Measurements from ENCODE around the gene GNAT1. TPM values are rescaled to one million over a fixed set of nuclear protein-coding genes. Genes with fewer than 3 reads are reported as not detected.

The GNAT1 gene
- polyA plus RNA-seq, 2 of the 4 experiments (the other 2 are of a cell fraction), result not detected

GRCh38 chr3:50165910-50166538, 25.4 kb upstream of the GNAT1 start:
- ChIA-PET POLR2A (interaction anchor here (1.0 kb wide), 1 partner anchor 81 kb away, joined by 3 read pairs; no protein-coding TSS in a partner anchor), CTCF (interaction anchor here (1.2 to 1.6 kb wide), 3 partner anchors 23 to 45 kb away, joined by 3 to 8 read pairs (median 4); no protein-coding TSS in a partner anchor)
- Histone ChIP-seq H3K27ac (peak overlapping the region; percentile 88 to 94), H3K4me3 (no peak overlapping the region), H3K4me2 (peak overlapping the region; percentile 71), H3K4me1 (peaks cover 95% of the 10 kb centered on the region), H3K9me3 (no peaks in the 10 kb centered on the region)
- TF ChIP-seq, protein P1, sequence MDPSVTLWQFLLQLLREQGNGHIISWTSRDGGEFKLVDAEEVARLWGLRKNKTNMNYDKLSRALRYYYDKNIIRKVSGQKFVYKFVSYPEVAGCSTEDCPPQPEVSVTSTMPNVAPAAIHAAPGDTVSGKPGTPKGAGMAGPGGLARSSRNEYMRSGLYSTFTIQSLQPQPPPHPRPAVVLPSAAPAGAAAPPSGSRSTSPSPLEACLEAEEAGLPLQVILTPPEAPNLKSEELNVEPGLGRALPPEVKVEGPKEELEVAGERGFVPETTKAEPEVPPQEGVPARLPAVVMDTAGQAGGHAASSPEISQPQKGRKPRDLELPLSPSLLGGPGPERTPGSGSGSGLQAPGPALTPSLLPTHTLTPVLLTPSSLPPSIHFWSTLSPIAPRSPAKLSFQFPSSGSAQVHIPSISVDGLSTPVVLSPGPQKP (IDR thresholded peaks at IDR 0.05; ENCODE audit: low read depth, low read length), result no peak
- no peak for TF ChIP-seq ZC3H11A (IDR thresholded peaks at IDR 0.05)
- TF ChIP-seq NPAS2 (CRISPR knock-in tag; IDR thresholded peaks at IDR 0.05; ENCODE audit: borderline replicate concordance), result no peak
- no peak for TF ChIP-seq MAFK (IDR thresholded peaks at IDR 0.05; ENCODE audit: partially characterized antibody)
- WGBS (ENCODE audit: missing lambda C conversion rate), result 63% methylated on average over 12 of the region's 15 CpGs
- ATAC-seq, result no peak
- DNase-seq (ENCODE audit: low read depth in 1 of 2, low spot score in 1 of 2), result no peak
- no peak for FAIRE-seq

DNA sequence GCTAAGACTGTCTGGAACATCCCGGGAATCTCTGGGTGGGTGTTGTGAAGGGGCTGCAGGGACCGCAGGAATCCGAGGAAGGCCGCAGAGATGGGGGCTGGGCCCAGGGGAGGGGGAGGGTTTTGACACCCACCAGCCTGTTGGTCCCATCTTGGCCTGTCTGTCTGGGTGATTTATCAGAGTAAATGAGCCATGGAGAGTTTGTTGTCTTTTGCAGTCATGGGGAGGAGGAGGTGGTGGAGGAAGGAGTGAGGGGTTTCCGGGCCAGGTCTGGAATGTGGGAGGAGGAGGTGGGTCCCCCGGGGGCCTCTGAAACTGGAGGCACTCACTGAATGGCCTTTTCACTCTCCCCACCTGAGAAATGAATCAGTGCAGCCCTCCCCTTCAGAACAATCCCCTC, 24.8 kb upstream of the GNAT1 start:
- 50% methylated on average over 6 of the region's 6 CpGs for WGBS (ENCODE audit: missing lambda C conversion rate)
- DNase-seq (ENCODE audit: low read depth in 1 of 2, low spot score in 1 of 2) (no peak), FAIRE-seq (no peak), ATAC-seq (no peak)
- H3K4me3 ChIP-seq, result no peak overlapping the region
- H3K9me3 ChIP-seq, result no peaks in the 10 kb centered on the region
- peak overlapping the region; percentile 88 to 94 for H3K27ac ChIP-seq
- POLR2A ChIA-PET, result no interaction called here
- peak overlapping the region; percentile 71 for H3K4me2 ChIP-seq
- CTCF ChIA-PET, result interaction anchor here (0.6 kb wide), 1 partner anchor 16 kb away, joined by 3 read pairs; no protein-coding TSS in a partner anchor
- H3K4me1 ChIP-seq, result peaks cover 95% of the 10 kb centered on the region
- TF ChIP-seq, protein P2, sequence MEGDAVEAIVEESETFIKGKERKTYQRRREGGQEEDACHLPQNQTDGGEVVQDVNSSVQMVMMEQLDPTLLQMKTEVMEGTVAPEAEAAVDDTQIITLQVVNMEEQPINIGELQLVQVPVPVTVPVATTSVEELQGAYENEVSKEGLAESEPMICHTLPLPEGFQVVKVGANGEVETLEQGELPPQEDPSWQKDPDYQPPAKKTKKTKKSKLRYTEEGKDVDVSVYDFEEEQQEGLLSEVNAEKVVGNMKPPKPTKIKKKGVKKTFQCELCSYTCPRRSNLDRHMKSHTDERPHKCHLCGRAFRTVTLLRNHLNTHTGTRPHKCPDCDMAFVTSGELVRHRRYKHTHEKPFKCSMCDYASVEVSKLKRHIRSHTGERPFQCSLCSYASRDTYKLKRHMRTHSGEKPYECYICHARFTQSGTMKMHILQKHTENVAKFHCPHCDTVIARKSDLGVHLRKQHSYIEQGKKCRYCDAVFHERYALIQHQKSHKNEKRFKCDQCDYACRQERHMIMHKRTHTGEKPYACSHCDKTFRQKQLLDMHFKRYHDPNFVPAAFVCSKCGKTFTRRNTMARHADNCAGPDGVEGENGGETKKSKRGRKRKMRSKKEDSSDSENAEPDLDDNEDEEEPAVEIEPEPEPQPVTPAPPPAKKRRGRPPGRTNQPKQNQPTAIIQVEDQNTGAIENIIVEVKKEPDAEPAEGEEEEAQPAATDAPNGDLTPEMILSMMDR (IDR thresholded peaks at IDR 0.05), result no peak
- no peak for TF ChIP-seq CHD2 (IDR thresholded peaks at IDR 0.05; ENCODE audit: low read length, partially characterized antibody)
- no peak for TF ChIP-seq HOXB5 (CRISPR knock-in tag; IDR thresholded peaks at IDR 0.05)
- no peak for TF ChIP-seq EHMT2 (IDR thresholded peaks at IDR 0.05; ENCODE audit: low read depth)
- TF ChIP-seq ZNF302 (CRISPR knock-in tag; IDR thresholded peaks at IDR 0.05), result no peak
- no peak for TF ChIP-seq FOSL2 (IDR thresholded peaks at IDR 0.05)
- TF ChIP-seq FOSL2 (CRISPR knock-in tag; IDR thresholded peaks at IDR 0.05), result no peak
- no peak for TF ChIP-seq PHF8 (IDR thresholded peaks at IDR 0.05; ENCODE audit: borderline replicate concordance, low read depth)
- TF ChIP-seq BHLHE40 (IDR thresholded peaks at IDR 0.05; ENCODE audit: low read depth, low read length), result no peak
- TF ChIP-seq, protein P3, sequence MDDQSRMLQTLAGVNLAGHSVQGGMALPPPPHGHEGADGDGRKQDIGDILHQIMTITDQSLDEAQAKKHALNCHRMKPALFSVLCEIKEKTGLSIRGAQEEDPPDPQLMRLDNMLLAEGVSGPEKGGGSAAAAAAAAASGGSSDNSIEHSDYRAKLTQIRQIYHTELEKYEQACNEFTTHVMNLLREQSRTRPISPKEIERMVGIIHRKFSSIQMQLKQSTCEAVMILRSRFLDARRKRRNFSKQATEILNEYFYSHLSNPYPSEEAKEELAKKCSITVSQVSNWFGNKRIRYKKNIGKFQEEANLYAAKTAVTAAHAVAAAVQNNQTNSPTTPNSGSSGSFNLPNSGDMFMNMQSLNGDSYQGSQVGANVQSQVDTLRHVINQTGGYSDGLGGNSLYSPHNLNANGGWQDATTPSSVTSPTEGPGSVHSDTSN (IDR thresholded peaks at IDR 0.05), result no peak
- no peak for TF ChIP-seq ESRRA (IDR thresholded peaks at IDR 0.05; ENCODE audit: borderline replicate concordance, low read length)
- no peak for TF ChIP-seq CBX2 (IDR thresholded peaks at IDR 0.05; ENCODE audit: borderline replicate concordance, low read depth)
- TF ChIP-seq, protein P4, sequence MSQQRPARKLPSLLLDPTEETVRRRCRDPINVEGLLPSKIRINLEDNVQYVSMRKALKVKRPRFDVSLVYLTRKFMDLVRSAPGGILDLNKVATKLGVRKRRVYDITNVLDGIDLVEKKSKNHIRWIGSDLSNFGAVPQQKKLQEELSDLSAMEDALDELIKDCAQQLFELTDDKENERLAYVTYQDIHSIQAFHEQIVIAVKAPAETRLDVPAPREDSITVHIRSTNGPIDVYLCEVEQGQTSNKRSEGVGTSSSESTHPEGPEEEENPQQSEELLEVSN (IDR thresholded peaks at IDR 0.05; ENCODE audit: borderline replicate concordance, low read depth), result no peak
- TF ChIP-seq ZC3H11A (IDR thresholded peaks at IDR 0.05), result no peak
- no peak for TF ChIP-seq RAD21 (conservative IDR thresholded peaks at IDR 0.05 in 1 of 2, IDR thresholded peaks at IDR 0.05 in 1 of 2)
- no peak for TF ChIP-seq ZFP36 (IDR thresholded peaks at IDR 0.05; ENCODE audit: borderline replicate concordance, partially characterized antibody)
